Stimulated activated CD8-positive, alpha-beta memory T cell treated with anti-CD3 and anti-CD28 coated beads, Interleukin-7, amount 100 ng/mL, for 48 hours (primary cell): Measurements from ENCODE around the gene KIF3C.
A peak's percentile ranks its signal among the peaks of the same experiment; 100 is the strongest.
"Not testable (repeated sequence)": the region's sequence is repeated elsewhere in the genome, so short reads cannot be mapped to it uniquely, and the experiment has no call there.

Experiments used
- DNase-seq, 2 donors: peaks; one replicate each; pipeline ENCODE4 v3.0.0-alpha.2; 2020; ENCODE audit warnings: low read depth in 1 of 2; ENCODE audit errors: extremely low read depth in 1 of 2

The KIF3C gene

GRCh38 chr2:25920786-25921415, 61.4 kb downstream of the KIF3C start:
- DNase-seq: no peak

- DNase-seq: no peak
Measured at GRCh38 chr2:25920336-25920735, 62.0 kb downstream of the KIF3C start.

DNA sequence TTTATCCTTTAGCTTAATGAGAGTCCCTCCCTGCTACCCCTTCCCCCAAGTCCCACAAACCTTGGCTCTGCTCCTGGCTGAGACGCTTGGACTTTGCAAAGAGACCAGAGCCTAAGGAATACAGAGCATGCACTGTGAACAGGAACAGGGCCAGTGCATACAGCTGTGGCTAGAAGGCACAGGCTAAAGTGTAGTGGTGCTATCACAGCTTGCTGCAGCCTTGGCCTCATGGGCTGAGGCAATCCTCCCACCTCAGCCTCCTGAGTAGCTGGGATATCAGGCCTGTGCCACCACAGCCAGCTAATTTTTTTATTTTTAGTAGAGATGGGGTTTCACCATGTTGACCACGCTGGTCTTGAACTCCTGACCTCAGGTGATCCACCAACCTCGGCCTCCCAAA, 64.5 kb downstream of the KIF3C start:
- no peak for DNase-seq

- not testable (repeated sequence) for DNase-seq
Measured at GRCh38 chr2:25917411-25917810, 64.9 kb downstream of the KIF3C start.

- DNase-seq: peak; percentile 5 to 43
Measured at GRCh38 chr2:25915944-25916772, 66.1 kb downstream of the KIF3C start.

- not testable (repeated sequence) for DNase-seq
Measured at GRCh38 chr2:25915411-25915810, 66.9 kb downstream of the KIF3C start.

GRCh38 chr2:25913696-25913973, 68.7 kb downstream of the KIF3C start:
- not testable (repeated sequence) for DNase-seq

GRCh38 chr2:25912851-25913695, 69.2 kb downstream of the KIF3C start:
- no peak for DNase-seq

DNA sequence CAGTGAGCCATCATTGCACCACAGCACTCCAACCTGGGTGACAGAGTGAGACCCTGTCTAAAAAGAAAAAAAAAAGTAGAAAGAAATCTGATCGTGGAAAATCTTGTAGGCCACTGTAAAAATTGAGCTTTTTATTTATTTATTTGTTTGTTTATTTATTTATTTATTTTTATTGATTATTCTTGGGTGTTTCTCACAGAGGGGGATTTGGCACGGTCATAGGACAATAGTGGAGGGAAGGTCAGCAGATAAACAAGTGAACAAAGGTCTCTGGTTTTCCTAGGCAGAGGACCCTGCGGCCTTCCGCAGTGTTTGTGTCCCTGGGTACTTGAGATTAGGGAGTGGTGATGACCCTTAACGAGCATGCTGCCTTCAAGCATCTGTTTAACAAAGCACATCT, 72.7 kb downstream of the KIF3C start:
- not testable (repeated sequence) for DNase-seq

- no peak for DNase-seq
Measured at GRCh38 chr2:25905126-25905525, 77.2 kb downstream of the KIF3C start.

DNA sequence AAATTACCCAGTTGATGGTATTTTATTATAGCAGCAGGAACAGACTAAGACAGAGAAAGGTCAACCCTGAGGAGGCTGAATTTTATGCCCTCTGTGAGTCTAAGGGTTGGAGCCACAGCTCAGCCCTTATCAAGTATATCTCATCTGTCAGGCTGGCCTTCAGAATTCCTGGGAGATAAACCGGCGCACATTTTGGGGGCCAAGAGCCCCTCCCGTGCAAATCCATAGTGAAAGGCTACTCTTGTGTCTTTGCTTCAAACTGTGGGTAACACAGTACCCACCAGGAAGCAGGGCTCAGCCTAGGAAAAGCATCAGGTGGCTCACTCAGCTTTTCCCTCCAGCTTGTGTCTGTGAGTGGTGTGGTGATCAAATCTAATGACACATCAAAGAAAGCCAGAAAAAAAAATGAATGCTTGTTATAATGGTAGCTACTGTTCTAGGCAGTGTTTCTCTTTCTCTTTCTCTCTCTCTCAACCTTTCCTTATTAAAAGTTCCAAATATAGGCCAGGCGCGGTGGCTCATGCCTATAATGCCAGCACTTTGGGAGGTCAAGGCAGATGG, 79.0 kb downstream of the KIF3C start:
- DNase-seq: no peak

DNA sequence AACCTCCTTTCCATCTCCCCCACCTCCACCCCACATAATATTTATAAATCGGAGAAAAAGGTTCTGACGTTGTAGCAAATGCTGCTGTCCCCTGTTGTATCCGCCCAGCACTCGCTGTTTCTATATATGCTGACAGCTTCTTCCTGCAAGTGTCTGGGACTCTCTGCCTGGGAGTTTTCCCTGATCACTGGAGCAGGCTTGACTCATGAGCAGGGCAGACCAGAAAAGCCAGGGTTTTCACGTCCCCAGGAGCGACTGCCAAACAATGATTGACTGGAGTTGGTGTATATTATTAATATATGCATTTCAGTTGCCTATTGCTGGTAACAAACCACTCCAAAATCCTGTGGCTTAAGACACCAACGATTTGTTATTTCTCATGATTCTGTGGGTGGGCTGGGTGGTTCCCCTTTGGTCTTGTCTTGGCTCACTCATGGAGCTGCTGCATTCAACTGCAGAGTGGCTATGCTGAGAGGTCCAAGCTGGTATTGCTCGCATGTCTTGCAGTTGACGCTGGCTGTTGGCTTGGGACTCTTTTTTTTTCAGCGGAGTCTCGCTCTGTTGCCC, 82.8 kb downstream of the KIF3C start:
- no peak for DNase-seq

DNA sequence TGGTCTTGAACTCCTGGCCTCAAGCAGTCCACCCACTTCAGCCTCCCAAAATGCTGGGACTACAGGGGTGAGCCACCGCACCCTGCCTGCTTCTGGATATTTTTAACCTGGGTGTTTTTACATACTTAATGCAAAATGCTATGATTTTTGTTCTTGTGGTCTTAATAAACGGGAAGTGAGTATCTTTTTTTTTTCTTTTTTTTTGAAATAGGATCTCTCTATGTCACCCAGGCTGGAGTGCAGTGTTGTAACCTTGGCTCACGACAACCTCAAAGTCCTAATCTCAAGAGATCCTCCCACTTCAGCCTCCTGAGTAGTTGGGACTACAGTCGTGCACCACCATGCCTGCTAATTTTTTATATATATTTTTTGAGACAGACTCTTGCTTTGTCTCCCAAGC, 84.8 kb downstream of the KIF3C start:
- DNase-seq: no peak

GRCh38 chr2:25896308-25896707, 86.0 kb downstream of the KIF3C start:
- DNase-seq: not testable (repeated sequence)

DNA sequence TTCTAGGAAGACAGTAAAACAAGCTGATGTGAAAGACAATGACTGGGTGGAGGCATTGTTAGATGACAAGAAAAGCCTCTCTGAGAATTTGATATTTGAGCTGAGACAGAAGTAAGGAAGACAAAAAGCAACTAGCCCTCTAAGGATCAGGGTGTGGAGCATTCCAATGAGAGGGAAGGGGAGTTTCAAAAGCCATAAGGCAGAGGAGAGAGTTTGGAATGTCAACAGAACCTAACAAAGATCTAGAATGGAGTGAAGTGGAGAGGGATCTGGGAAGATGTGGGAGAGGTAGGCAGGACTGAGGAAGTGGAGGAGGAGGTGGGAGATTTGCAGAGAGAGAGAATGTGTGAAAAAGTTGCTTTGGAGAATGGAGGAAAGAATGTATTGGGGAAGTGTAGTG, 86.7 kb downstream of the KIF3C start:
- no peak for DNase-seq

- DNase-seq: no peak
Measured at GRCh38 chr2:25895018-25895417, 87.3 kb downstream of the KIF3C start.

GRCh38 chr2:25894135-25894830, 88.0 kb downstream of the KIF3C start:
- DNase-seq: no peak

GRCh38 chr2:25891672-25892071, 90.6 kb downstream of the KIF3C start:
- DNase-seq: no peak

GRCh38 chr2:25887624-25888242, 94.6 kb downstream of the KIF3C start:
- no peak for DNase-seq

GRCh38 chr2:25885933-25886332, 96.4 kb downstream of the KIF3C start:
- no peak for DNase-seq
